Left lobe of liver (tissue), 2 donors: ENCODE results near the gene GFI1B. TPM values are rescaled to one million over a fixed set of nuclear protein-coding genes. Genes with fewer than 3 reads are reported as not detected.
A peak's percentile ranks its signal among the peaks of the same experiment; 100 is the strongest.

Source experiments
- ATAC-seq: fragments of 200-7000 bp; cut with Tn5 transposase; one replicate; pipeline ENCODE4 v1.9.1; 2020; ENCODE audit warnings: mild to moderate bottlenecking, moderate library complexity
- DNase-seq: peaks from one replicate; pipeline ENCODE4 v3.0.0-alpha.2; 2020; ENCODE audit warnings: low spot score
- total RNA-seq: library from RNA; stranded (reverse); gene quantifications from one replicate; pipeline ENCODE4 v1.2.1, GENCODE V29; 2021
- donor health status: DM: no; HTN: no; CAD: no; lungs with moderate emphysema.
- donor health status: DM: no; HTN: yes; CAD: no.

The GFI1B gene
- total RNA-seq = 0.15 TPM

DNA sequence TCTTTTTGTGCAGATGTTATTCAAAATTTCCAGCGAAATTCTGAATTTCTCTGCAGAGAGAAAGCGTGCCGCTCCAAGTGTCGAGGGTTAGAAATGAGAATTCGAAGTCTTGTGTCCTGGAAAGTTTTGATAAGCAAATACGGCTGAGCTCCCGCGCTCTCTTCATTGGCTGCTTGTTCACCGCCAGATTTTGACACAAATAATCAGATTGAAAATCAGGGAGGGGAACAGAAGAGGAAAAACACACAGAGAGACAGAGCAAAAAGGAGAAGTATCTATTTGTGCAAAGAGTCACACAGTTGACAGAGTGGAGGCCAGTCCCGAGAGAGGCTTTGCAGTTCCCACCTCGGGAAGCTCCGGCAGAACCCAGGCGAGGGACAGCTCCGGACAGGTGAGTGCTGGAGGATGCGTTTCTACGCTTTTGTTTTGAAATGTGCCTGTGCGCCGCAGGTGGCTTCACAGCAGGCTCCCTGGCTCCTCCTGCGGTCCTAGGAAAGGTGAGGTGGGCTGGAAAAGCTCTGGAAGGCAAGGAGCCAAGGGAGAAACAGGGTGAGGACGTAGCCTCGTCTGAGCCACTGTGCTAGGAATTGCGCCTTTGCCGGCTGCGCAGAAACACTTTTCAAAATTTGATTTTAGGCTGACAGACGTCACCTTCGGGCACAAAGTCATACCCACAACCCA lies at the start of gene GFI1B:
GFI1B (plus strand) TSS at position 244 of the 681 bp plus-strand sequence. CDS start 7,985 bp downstream, outside the sequence.
- ATAC-seq (peak; percentile 16), DNase-seq (no peak)

DNA sequence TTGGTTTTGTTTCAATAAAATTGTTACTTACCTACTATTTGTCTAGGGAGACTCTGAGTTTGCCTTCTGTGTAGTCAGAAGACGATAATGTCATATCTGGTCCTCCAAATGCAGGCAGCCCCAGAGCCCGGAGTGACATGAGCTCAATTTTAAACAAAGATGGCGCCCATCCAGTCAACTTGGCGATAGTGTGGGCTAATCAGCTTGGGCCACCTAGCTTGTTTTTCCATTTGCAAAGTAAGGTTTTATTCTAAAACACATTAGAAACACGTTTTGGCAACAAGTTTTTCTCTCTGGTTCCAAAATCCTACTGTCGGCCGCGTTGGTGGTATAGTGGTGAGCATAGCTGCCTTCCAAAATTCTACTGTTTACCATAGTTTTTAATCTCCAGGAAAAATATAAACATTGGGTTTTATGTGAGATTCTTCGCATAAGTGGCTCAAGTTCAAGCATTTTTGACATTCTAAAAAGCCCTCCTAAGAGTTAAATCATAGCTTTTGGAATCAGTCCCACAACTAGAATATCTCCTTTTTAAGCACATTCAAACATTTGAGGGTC lies 47.2 kb upstream of the GFI1B start:
- ATAC-seq = no peak
- no peak for DNase-seq

DNA sequence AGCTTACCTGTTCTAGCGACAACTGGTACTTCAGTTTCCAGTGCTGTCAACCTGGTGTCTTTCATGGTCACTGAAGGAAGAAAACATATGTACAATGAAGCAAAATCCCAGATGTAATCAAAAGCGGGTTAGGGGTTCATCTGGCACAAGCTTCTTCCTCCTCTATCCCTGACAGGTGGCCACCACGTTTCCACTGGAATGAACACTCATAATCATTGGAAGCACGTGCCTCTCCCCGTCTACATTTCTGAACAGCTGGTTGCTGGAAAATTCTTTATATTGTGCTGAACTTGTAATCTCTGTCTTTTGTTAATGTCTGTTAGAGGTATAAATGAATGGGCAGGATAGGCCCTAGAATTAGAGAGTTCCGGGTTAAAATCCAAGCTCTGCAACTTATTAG lies 43.5 kb upstream of the GFI1B start:
- DNase-seq (no peak), ATAC-seq (no peak)

DNA sequence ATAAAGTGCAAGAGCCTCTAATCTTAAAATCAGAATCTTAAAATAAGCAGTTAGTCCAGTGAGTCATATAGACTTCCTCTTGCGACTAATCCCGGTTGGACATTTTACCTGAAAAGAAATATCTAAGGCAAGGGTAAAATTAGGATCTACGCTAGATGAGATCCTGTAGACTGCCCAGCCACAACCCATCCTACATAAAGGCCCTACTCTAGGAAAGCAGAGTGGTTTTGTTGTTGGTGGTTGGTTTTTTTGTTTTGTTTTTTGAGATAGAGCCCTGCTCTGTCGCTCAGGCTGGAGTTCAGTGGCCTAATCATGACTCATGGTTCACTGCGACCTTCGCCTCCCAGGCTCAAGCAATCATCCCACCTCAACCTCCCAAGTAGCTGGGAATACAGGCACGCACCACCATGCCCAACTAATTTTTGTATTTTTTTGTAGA lies 41.0 kb upstream of the GFI1B start:
- DNase-seq (no peak), ATAC-seq (no peak)

DNA sequence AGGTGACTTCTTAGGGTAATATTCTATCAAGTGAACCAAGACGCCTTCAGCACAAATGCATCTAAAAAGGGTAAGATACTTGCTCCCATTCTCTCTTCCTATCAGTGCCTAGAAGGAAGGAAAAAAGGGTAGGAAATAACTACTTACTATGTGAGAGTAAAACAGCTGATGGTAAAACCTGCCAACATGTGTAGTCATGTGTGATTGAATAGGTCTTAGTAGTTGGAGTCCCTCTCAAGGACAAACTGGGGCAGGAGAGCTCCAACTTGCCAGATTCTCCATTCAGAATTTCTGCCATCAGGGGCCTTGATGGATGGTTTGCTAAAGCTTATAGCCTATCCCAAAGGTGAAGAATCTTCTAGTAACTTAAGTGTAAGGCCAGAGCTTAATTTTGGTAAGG lies 39.3 kb upstream of the GFI1B start:
- ATAC-seq (no peak), DNase-seq (no peak)

DNA sequence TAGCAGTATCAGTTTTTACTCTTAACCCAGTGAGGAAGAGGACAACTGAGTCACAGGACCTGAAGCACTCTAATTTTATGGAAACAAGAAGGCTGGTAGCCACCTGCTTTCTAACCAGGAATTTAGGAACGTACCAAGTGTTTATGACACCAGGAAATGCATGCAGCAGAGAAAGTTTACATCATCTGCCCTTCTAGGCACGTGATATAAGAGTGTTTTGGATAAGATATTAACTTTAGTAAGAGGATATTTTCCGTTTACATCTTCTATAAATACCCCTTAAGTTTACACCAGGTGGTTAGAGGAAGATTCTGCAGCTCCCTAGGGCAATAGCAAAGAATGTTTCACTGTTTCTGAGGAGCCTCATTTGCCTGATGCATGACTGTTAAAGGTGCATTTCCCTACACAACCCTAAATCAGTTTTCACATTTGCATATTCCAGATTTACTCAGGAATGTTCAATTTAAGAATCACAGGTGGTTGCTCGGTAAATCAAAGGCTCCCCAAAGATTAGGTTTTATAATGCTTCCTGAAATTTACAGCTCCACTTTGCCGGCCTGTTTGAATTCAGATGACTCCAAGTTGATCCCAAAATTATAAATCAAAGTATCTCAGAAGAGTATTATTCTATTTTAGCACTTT lies 35.8 kb upstream of the GFI1B start:
- DNase-seq = no peak

DNA sequence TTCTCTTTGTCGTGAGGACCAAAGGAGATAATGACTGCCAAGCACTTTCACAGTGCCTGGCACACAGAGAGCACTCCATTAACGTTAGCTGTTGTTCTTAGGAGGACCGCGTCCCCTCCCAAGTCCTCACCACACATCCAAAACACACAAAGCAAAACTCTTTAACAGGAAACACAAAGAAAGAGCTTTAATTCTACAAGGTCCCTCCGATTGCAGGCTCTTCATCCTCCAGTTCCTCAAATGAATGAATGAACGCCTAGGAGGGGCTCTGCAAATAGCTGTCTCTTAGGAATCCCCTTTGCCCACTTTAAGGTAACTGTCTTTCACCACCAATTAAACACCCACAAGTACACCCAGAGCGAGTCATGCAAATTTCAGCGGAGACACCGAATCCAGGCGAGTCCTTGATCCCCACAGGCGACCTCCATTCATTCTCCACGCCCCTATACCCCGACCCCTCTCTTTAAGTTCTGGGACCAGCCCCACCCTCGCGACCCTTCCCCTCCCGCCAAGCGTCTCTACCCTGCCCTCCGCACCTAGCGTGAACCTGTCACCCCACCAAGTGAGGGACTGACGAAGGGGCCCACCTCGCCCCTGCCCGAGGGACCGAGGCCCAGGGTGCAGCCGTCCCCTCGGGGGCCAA lies 34.7 kb upstream of the GFI1B start:
- ATAC-seq (no peak), DNase-seq (no peak)

More for the DNA sequence above, 35.8 kb upstream of the GFI1B start:
- no peak for ATAC-seq

DNA sequence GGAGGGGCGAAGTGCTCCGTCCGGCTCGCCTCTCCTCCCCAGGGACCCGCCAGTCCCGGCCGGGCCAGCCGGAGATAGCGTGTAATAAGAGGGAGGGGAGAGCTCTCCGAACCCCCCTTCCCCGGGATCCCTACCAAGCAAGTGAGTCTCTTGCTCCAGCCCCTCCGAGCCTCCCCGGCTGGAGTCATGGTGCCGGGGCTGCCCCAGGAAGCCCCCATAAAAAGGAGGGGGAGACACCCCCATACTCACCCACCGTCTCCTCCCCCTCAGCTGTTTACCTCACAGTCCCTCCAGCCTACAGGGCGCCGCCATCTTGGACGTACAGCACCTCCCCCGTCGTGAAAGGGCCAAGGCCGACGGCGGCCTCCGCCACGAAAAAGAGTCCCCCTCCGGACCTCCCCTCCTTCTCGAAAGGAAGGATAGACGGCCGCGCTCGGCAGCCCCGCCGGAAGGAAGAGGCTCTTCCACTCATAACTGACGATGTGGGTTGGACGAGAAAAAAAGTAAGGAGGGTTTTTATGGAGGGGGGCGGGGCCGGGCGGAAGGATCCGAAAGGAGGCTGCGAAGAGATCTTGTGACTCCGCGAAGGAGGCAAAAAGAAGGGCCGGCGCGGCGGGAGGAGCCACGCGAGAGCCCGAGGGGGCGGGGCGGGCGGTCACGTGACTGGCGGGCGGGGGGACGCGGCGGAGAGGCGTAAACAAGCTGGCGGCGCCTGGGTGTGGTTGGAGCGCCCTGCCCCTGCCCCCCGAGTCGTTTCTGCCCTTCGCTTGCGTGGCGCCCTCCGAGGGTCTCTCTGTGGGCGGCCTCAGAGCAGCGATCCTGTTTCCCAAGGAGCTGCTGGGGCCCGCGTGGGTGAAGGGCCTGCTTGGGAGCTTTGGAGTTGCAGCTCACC lies 34.0 kb upstream of the GFI1B start, which contains the start of gene TSC1:
TSC1 (minus strand) TSS at position 323 of the 892 bp plus-strand sequence. CDS start 15,744 bp downstream, outside the sequence.
- ATAC-seq = peak; percentile 95
- peak; percentile 97 for DNase-seq

DNA sequence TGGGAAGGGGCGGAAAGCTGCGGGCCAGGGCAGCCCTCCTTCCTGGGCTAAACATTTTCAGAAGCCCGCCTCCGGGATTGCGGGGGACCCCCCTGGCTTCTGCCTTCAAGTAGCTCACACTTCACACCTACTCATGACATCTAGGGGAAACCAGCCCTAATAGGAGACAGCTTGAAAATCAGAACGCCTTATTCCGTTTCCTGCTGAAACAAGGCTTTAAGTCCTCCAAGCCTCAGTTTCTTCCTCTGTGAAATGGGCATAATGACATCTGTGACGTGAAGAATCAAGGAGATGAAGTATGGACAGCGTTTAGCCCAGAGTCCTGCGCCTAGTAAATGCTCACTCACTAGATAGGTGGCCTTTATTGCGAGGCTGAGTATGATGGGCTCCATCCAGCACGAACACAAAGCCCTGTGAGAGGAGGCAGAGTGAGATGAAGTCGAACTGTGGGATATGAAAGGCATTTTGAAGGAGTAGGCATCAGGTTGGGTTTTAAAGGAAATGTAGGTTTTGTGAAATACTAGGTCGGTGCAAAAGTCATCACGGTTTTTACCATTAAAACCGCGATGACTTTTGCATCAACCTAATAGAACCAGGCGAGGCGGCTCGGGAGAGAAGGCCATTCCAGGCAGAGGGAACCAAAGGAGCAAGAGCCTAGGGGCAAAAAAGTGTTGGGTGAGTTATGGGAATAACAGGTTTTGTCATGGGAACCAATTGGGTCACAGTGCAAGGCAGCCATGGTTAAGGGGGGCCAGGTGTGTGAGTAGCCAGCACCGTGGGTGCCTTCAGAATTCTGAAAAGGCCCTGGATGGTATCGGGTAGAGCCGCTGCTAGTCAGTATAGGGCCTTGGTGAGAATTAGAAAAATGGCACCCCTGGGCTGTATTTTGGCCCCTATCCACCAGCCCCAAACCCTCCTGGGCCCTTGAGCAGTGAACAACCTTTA lies 33.0 kb upstream of the GFI1B start:
- DNase-seq (no peak), ATAC-seq (no peak)

DNA sequence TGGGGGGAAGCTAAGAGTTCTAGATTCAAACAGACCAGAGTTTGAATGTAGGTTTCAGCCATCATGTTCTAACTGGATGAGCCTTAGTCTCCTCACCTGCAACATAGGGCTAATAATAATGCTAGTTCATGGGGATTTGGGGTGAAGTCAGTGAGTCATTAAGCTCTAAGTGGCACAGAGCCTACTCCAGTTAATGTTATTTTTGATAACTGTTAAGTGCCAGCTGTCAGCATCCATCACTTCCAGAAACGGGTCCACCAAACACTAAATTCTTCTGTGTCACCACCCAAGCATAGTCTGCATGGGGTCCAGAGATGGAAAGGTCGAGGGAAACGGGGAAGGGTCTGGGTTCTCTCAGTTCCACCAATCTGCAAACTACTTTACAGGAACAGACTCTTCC lies 32.3 kb upstream of the GFI1B start:
- ATAC-seq = no peak

DNA sequence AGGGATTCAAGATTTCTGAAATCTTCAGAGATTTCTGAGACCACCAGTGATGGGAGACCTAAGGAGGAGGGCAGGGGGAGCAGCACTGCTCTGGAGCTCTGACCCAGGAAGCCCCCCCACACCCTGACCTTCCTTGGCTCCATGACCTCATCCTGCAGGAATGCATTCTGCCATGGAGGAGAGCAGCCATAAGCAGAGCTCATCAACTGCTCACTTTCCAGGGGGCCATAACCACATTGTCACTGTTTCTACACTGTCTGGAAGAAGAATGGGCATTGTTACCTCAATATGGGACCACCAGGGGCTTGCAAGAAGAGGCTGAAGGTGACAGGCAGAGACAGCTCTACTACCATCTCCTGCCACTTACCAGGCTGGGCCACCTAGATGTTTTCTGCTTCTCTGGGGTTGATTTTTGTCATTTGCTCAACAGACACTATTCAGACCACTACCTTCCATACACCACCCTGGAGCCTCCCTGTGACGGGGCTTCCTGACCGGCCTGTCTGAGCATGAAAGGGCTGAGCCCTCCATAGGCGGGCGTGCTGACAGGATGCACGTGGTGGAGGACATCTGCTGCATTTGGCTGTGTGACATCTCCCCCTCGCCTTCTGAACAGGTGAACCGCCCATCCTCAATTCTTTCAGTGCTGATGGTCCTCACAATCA lies 31.7 kb upstream of the GFI1B start:
- ATAC-seq (no peak), DNase-seq (no peak)

More for the DNA sequence above, 32.3 kb upstream of the GFI1B start:
- no peak for DNase-seq

DNA sequence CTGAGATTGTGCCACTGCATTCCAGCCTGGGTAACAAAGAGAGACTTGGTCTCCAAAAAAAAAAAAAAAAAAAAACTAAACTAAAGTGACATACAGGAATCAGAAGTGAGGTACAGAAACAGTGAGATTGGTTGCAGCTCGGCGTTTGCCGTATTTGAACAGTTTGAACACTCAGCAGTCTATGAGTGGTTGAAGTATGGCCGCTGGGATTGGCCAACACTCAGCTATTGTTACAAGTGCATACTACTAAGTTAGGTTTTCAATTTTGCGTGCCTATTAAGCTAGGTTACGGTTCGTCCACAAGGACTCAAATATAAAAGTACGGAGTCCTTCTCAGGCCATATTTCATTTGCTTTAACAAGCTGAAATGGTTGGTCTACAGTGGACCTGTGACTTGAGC lies 30.7 kb upstream of the GFI1B start:
- no peak for ATAC-seq
- no peak for DNase-seq

DNA sequence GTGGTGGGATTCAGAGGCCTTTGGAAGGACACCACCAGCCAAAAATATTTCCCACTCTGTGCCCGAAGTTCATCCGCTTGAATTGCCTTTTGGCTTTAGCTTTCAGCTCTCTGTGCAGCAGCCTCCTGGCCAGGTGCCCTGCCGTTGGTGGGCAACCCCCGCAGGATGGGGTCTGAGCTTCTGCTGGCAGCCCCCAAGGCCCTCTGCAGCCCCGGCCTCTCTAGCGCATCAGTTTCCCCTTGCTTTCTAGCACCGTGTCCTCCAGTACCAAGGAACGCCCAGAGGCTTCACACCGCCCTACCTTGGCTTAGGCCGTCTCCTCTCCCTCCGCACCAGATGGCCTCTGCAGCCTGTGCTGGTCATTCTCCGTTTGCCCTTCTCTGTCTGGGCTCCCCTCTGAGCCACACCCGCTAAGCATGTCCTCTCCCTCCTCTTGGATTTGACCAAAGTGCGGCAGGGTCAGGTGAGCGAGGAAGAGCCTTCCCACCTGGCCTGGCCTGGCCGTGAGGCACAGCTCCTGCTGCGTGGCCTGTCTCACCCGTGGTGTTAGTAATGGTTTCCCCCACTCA lies 29.9 kb upstream of the GFI1B start:
- DNase-seq = no peak
- no peak for ATAC-seq

DNA sequence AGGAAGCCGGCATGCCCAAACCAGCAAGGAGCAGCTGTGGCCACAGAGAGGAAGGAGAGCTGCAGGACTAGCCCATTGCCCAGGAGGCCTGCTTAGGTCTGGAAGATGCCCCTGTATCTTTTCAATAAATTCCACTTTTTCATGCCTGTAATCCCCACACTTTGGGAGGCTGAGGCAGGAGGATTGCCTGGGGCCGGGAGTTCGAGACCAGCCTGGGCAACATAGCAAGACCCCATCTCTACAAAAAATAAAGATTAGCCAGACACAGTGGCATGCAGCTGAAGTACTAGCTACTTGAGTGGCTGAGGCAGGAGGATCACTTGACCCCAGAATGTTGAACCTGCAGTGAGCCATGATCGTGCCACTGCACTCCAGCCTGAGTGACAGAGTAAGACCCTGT lies 28.8 kb upstream of the GFI1B start:
- ATAC-seq = no peak
- no peak for DNase-seq

DNA sequence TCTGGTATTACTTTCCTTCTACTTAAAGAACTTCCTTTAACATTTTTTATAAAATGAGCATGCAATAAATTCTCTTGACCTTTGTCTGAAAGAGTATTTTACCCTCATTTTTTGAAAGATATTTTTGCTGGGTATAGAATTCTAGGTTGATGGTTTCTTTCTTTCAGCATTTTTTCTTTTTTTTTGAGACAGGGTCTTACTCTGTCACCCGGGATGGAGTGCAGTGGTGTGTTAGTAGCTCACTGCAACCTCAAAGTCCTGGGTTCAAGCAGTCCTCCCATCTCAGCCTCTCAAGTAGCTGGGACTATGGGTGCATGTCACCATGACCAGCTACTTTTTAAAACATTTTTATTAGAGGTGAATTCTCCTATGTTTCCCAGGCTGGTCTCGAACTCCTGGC lies 23.4 kb upstream of the GFI1B start:
- ATAC-seq (no peak), DNase-seq (no peak)

DNA sequence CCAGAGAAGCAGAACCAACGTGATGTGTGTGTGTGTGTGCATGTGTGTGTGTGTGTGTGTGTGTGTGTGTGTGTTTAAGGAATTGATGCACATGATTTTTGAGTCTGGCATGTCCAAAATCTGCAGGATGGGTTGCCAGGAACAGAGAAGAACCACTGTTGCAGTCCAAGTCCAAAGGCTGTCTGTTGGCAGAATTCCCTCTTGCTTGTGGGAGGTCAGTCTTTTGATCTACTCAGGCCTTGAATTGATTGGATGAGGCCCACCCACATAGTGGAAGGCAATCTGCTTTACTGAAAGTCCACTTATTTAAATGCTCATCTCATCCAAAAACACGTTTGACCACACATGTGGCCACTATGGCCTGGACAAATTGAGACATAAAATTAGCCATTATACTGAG lies 22.7 kb upstream of the GFI1B start:
- DNase-seq (no peak), ATAC-seq (no peak)

DNA sequence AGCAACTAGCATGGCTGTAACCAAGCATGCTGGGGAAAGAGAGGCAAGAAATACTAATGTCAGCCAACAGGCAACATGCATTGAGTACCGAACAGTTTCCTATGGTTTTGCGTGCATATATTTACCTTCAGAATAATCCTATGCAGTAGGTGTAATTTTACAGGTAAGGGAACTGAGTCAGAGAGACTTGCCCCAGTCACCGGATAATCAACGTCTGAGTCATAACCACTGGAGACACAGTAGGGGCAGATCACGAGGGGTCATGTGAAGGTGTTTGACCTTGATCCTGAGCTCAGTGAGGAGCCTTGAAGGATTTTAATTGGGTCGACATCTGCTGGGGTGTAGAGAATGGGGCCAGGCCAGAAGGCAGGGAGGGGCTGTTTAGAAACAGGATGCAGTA lies 20.7 kb upstream of the GFI1B start:
- ATAC-seq = no peak
- DNase-seq = no peak

DNA sequence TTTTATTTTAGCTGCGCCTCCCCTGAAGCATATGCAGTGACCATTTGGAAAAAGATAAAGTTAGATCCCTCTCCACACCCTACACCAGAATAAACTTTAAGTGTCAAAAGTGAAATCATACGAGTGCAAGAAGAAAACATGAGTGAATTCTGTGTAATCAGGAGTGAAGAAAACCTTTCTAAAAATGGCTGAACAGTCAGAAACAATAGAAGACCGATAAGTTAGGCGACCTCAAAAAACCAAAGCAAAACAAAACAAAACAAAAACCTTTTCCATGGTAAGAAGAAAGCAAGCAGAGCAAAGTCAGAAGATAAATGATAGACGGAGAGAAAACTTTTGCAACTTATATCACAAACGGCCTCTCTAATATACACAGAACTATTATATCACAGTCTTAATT lies 17.5 kb upstream of the GFI1B start:
- DNase-seq (no peak), ATAC-seq (no peak)

DNA sequence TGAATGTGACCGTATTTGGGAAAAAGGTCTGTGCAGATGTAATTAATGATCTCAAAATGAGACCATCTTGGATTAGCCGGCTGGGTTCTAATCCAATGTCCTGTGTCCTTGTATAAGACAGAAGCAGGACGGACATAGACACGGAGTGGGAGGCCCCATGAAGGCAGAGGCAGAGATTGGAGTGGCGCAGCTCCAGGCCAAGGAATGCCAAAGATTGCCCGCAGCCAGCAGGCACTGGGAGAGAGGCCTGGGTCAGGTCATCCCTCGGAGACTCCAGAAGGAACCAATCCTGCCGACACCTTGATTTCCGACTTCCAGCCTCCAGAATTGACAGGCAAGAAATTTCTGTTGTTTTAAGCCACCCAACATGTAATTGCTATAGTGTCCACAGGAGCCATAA lies 13.0 kb upstream of the GFI1B start:
- DNase-seq (no peak), ATAC-seq (no peak)
